Measurements from ENCODE around the gene SLC39A10. TPM values are rescaled to one million over a fixed set of nuclear protein-coding genes. Genes with fewer than 3 reads are reported as not detected.
A peak's percentile ranks its signal among the peaks of the same experiment; 100 is the strongest.

SLC39A10 gene
- total and polyA plus RNA-seq, 8 donors, result 0.15 to 22.0 (median 3.1) TPM

GRCh38 chr2:195732574-195732973 lies 75.5 kb downstream of the SLC39A10 start:
- intact Hi-C loops (cut with DNase I; ENCODE audit: low total_unique reads), result no loop called here
- no peak overlapping the region for H3K4me3 ChIP-seq
- DNase-seq, result peak in 1 of 2 donors; percentile 44
- H3K27ac ChIP-seq, result no peak overlapping the region
- 77 to 89% (median 87%) methylated on average over 1 of the region's 1 CpG for WGBS, 5 donors
- TF ChIP-seq POLR2A (IDR thresholded peaks at IDR 0.05) (no peak), POLR2AphosphoS5 (IDR thresholded peaks at IDR 0.05) (no peak), CTCF (IDR thresholded peaks at IDR 0.05) (no peak), EP300 (IDR thresholded peaks at IDR 0.05) (no peak)
- peaks cover 0 to 46% (median 25%) of the 10 kb centered on the region in 4 donors for H3K36me3 ChIP-seq
- no peaks in the 10 kb centered on the region for H3K9me3 ChIP-seq
- H3K4me1 ChIP-seq, result no peaks in the 10 kb centered on the region
- no peaks in the 10 kb centered on the region for H3K27me3 ChIP-seq

GRCh38 chr2:195733831-195734230 lies 76.8 kb downstream of the SLC39A10 start:
- H3K36me3 ChIP-seq, result peaks cover 0 to 37% (median 25%) of the 10 kb centered on the region in 4 donors
- no peaks in the 10 kb centered on the region for H3K9me3 ChIP-seq
- no peak overlapping the region for H3K4me3 ChIP-seq
- H3K4me1 ChIP-seq, result no peaks in the 10 kb centered on the region
- no peak overlapping the region for H3K27ac ChIP-seq
- DNase-seq, result no peak
- TF ChIP-seq EP300 (IDR thresholded peaks at IDR 0.05), result no peak
- no peak for TF ChIP-seq CTCF (IDR thresholded peaks at IDR 0.05)
- no peak for TF ChIP-seq POLR2AphosphoS5 (IDR thresholded peaks at IDR 0.05)
- no peak for TF ChIP-seq POLR2A (IDR thresholded peaks at IDR 0.05)
- intact Hi-C loops (cut with DNase I; ENCODE audit: low total_unique reads), result no loop called here
- H3K27me3 ChIP-seq, result no peaks in the 10 kb centered on the region

- H3K4me3 ChIP-seq, result no peak overlapping the region
- no peak for DNase-seq
- 92 to 96% (median 94%) methylated on average over 6 of the region's 6 CpGs for WGBS, 5 donors
- H3K9me3 ChIP-seq, result no peaks in the 10 kb centered on the region
- peaks cover 0 to 32% (median 22%) of the 10 kb centered on the region in 4 donors for H3K36me3 ChIP-seq
- no peak for TF ChIP-seq CTCF (IDR thresholded peaks at IDR 0.05)
- no peak for TF ChIP-seq POLR2A (IDR thresholded peaks at IDR 0.05)
- TF ChIP-seq POLR2AphosphoS5 (IDR thresholded peaks at IDR 0.05), result no peak
- no peak for TF ChIP-seq EP300 (IDR thresholded peaks at IDR 0.05)
- H3K27me3 ChIP-seq, result no peaks in the 10 kb centered on the region
- H3K27ac ChIP-seq, result no peak overlapping the region
- intact Hi-C loops (cut with DNase I; ENCODE audit: low total_unique reads), result no loop called here
- H3K4me1 ChIP-seq, result no peaks in the 10 kb centered on the region
Measured at GRCh38 chr2:195734395-195734794, 77.4 kb downstream of the SLC39A10 start.

- DNase-seq, result no peak
- H3K27me3 ChIP-seq, result no peaks in the 10 kb centered on the region
- H3K27ac ChIP-seq, result no peak overlapping the region
- H3K36me3 ChIP-seq, result peaks cover 0 to 32% (median 21%) of the 10 kb centered on the region in 4 donors
- no peak overlapping the region for H3K4me3 ChIP-seq
- H3K4me1 ChIP-seq, result no peaks in the 10 kb centered on the region
- no peaks in the 10 kb centered on the region for H3K9me3 ChIP-seq
- intact Hi-C loops (cut with DNase I; ENCODE audit: low total_unique reads), result no loop called here
- TF ChIP-seq POLR2A (IDR thresholded peaks at IDR 0.05) (no peak), EP300 (IDR thresholded peaks at IDR 0.05) (no peak), POLR2AphosphoS5 (IDR thresholded peaks at IDR 0.05) (no peak), CTCF (IDR thresholded peaks at IDR 0.05) (no peak)
- WGBS, 5 donors, result 68 to 85% (median 83%) methylated on average over 2 of the region's 2 CpGs
Measured at GRCh38 chr2:195734931-195735330, 77.9 kb downstream of the SLC39A10 start.
